ENCODE results near the gene IL7R.
"Not testable (repeated sequence)": the region's sequence is repeated elsewhere in the genome, so short reads cannot be mapped to it uniquely, and the experiment has no call there.

IL7R gene

GRCh38 chr5:35845508-35845907, 11.2 kb upstream of the IL7R start:
- not testable (repeated sequence) for H3K4me3 ChIP-seq (ENCODE audit: low read length); DNase-seq (ENCODE audit: low read depth); H3K9me3 ChIP-seq (ENCODE audit: control insufficient read depth, low read length); H3K27me3 ChIP-seq (replicated peaks; ENCODE audit: control insufficient read depth, insufficient read depth, low read length); H3K4me1 ChIP-seq (ENCODE audit: control insufficient read depth, insufficient read depth, low read length); H3K9ac ChIP-seq (ENCODE audit: low read length); H3K36me3 ChIP-seq (ENCODE audit: control insufficient read depth, insufficient read depth, low read length, severe bottlenecking)

- H3K27me3 ChIP-seq (replicated peaks; ENCODE audit: control insufficient read depth, insufficient read depth, low read length) = no peaks in the 10 kb centered on the region
- H3K36me3 ChIP-seq (ENCODE audit: control insufficient read depth, insufficient read depth, low read length, severe bottlenecking) = no peaks in the 10 kb centered on the region
- H3K9ac ChIP-seq (ENCODE audit: low read length) = no peak overlapping the region
- DNase-seq (ENCODE audit: low read depth) = no peak
- H3K4me1 ChIP-seq (ENCODE audit: control insufficient read depth, insufficient read depth, low read length) = peaks cover 16% of the 10 kb centered on the region
- peaks cover 4% of the 10 kb centered on the region for H3K9me3 ChIP-seq (ENCODE audit: control insufficient read depth, low read length)
- no peak overlapping the region for H3K4me3 ChIP-seq (ENCODE audit: low read length)
These were observed 9.2 kb upstream of the IL7R start for GRCh38 chr5:35847491-35847890.

- Histone ChIP-seq H3K27me3 (replicated peaks; ENCODE audit: control insufficient read depth, insufficient read depth, low read length) (no peaks in the 10 kb centered on the region), H3K4me1 (ENCODE audit: control insufficient read depth, insufficient read depth, low read length) (peaks cover 21% of the 10 kb centered on the region), H3K9me3 (ENCODE audit: control insufficient read depth, low read length) (peaks cover 3% of the 10 kb centered on the region), H3K36me3 (ENCODE audit: control insufficient read depth, insufficient read depth, low read length, severe bottlenecking) (no peaks in the 10 kb centered on the region), H3K9ac (ENCODE audit: low read length) (no peak overlapping the region), H3K4me3 (ENCODE audit: low read length) (no peak overlapping the region)
- DNase-seq (ENCODE audit: low read depth) = no peak
These were observed 8.7 kb upstream of the IL7R start for GRCh38 chr5:35847961-35848360.

- H3K27me3 ChIP-seq (replicated peaks; ENCODE audit: control insufficient read depth, insufficient read depth, low read length) = no peaks in the 10 kb centered on the region
- DNase-seq (ENCODE audit: low read depth) = no peak
- H3K9ac ChIP-seq (ENCODE audit: low read length) = no peak overlapping the region
- H3K4me1 ChIP-seq (ENCODE audit: control insufficient read depth, insufficient read depth, low read length) = peaks cover 32% of the 10 kb centered on the region
- no peaks in the 10 kb centered on the region for H3K9me3 ChIP-seq (ENCODE audit: control insufficient read depth, low read length)
- H3K36me3 ChIP-seq (ENCODE audit: control insufficient read depth, insufficient read depth, low read length, severe bottlenecking) = no peaks in the 10 kb centered on the region
- no peak overlapping the region for H3K4me3 ChIP-seq (ENCODE audit: low read length)
These were observed 6.8 kb upstream of the IL7R start for GRCh38 chr5:35849860-35850259.

- peak overlapping the region; percentile 77 for H3K4me3 ChIP-seq (ENCODE audit: low read length)
- H3K9me3 ChIP-seq (ENCODE audit: control insufficient read depth, low read length) = no peaks in the 10 kb centered on the region
- H3K9ac ChIP-seq (ENCODE audit: low read length) = peak overlapping the region; percentile 54
- peak; percentile 66 for DNase-seq (ENCODE audit: low read depth)
- H3K27me3 ChIP-seq (replicated peaks; ENCODE audit: control insufficient read depth, insufficient read depth, low read length) = no peaks in the 10 kb centered on the region
- H3K36me3 ChIP-seq (ENCODE audit: control insufficient read depth, insufficient read depth, low read length, severe bottlenecking) = no peaks in the 10 kb centered on the region
- H3K4me1 ChIP-seq (ENCODE audit: control insufficient read depth, insufficient read depth, low read length) = peaks cover 32% of the 10 kb centered on the region
These were observed 5.6 kb upstream of the IL7R start for GRCh38 chr5:35850967-35851680.

GRCh38 chr5:35852084-35852734, 4.5 kb upstream of the IL7R start:
- no peaks in the 10 kb centered on the region for H3K27me3 ChIP-seq (replicated peaks; ENCODE audit: control insufficient read depth, insufficient read depth, low read length)
- no peaks in the 10 kb centered on the region for H3K9me3 ChIP-seq (ENCODE audit: control insufficient read depth, low read length)
- peaks cover 39% of the 10 kb centered on the region for H3K4me1 ChIP-seq (ENCODE audit: control insufficient read depth, insufficient read depth, low read length)
- no peak for DNase-seq (ENCODE audit: low read depth)
- no peaks in the 10 kb centered on the region for H3K36me3 ChIP-seq (ENCODE audit: control insufficient read depth, insufficient read depth, low read length, severe bottlenecking)
- H3K9ac ChIP-seq (ENCODE audit: low read length) = no peak overlapping the region
- H3K4me3 ChIP-seq (ENCODE audit: low read length) = peak overlapping the region; percentile 77

- no peak for DNase-seq (ENCODE audit: low read depth)
- Histone ChIP-seq H3K4me3 (ENCODE audit: low read length) (no peak overlapping the region), H3K27me3 (replicated peaks; ENCODE audit: control insufficient read depth, insufficient read depth, low read length) (no peaks in the 10 kb centered on the region), H3K36me3 (ENCODE audit: control insufficient read depth, insufficient read depth, low read length, severe bottlenecking) (no peaks in the 10 kb centered on the region), H3K9me3 (ENCODE audit: control insufficient read depth, low read length) (no peaks in the 10 kb centered on the region), H3K9ac (ENCODE audit: low read length) (no peak overlapping the region), H3K4me1 (ENCODE audit: control insufficient read depth, insufficient read depth, low read length) (peaks cover 45% of the 10 kb centered on the region)
These were observed 3.9 kb upstream of the IL7R start for GRCh38 chr5:35852773-35853172.

- H3K9ac ChIP-seq (ENCODE audit: low read length) = no peak overlapping the region
- no peaks in the 10 kb centered on the region for H3K27me3 ChIP-seq (replicated peaks; ENCODE audit: control insufficient read depth, insufficient read depth, low read length)
- no peak overlapping the region for H3K4me3 ChIP-seq (ENCODE audit: low read length)
- no peaks in the 10 kb centered on the region for H3K9me3 ChIP-seq (ENCODE audit: control insufficient read depth, low read length)
- no peak for DNase-seq (ENCODE audit: low read depth)
- no peaks in the 10 kb centered on the region for H3K36me3 ChIP-seq (ENCODE audit: control insufficient read depth, insufficient read depth, low read length, severe bottlenecking)
- peaks cover 47% of the 10 kb centered on the region for H3K4me1 ChIP-seq (ENCODE audit: control insufficient read depth, insufficient read depth, low read length)
These were observed 3.1 kb upstream of the IL7R start for GRCh38 chr5:35853631-35854030.

- Histone ChIP-seq H3K36me3 (ENCODE audit: control insufficient read depth, insufficient read depth, low read length, severe bottlenecking) (no peaks in the 10 kb centered on the region), H3K9me3 (ENCODE audit: control insufficient read depth, low read length) (no peaks in the 10 kb centered on the region), H3K27me3 (replicated peaks; ENCODE audit: control insufficient read depth, insufficient read depth, low read length) (no peaks in the 10 kb centered on the region), H3K4me3 (ENCODE audit: low read length) (no peak overlapping the region), H3K9ac (ENCODE audit: low read length) (no peak overlapping the region), H3K4me1 (ENCODE audit: control insufficient read depth, insufficient read depth, low read length) (peaks cover 47% of the 10 kb centered on the region)
- no peak for DNase-seq (ENCODE audit: low read depth)
These were observed 2.4 kb upstream of the IL7R start for GRCh38 chr5:35854248-35854647.

GRCh38 chr5:35855187-35855586, 1.5 kb upstream of the IL7R start:
- Histone ChIP-seq H3K36me3 (ENCODE audit: control insufficient read depth, insufficient read depth, low read length, severe bottlenecking) (no peaks in the 10 kb centered on the region), H3K9me3 (ENCODE audit: control insufficient read depth, low read length) (no peaks in the 10 kb centered on the region), H3K9ac (ENCODE audit: low read length) (no peak overlapping the region), H3K4me1 (ENCODE audit: control insufficient read depth, insufficient read depth, low read length) (peaks cover 47% of the 10 kb centered on the region), H3K27me3 (replicated peaks; ENCODE audit: control insufficient read depth, insufficient read depth, low read length) (no peaks in the 10 kb centered on the region), H3K4me3 (ENCODE audit: low read length) (no peak overlapping the region)
- no peak for DNase-seq (ENCODE audit: low read depth)

GRCh38 chr5:35856186-35856764, 416 bp upstream of the IL7R start:
- not testable (repeated sequence) for H3K9ac ChIP-seq (ENCODE audit: low read length); H3K4me3 ChIP-seq (ENCODE audit: low read length); H3K36me3 ChIP-seq (ENCODE audit: control insufficient read depth, insufficient read depth, low read length, severe bottlenecking); H3K9me3 ChIP-seq (ENCODE audit: control insufficient read depth, low read length); DNase-seq (ENCODE audit: low read depth); H3K27me3 ChIP-seq (replicated peaks; ENCODE audit: control insufficient read depth, insufficient read depth, low read length)
- peaks cover 48% of the 10 kb centered on the region for H3K4me1 ChIP-seq (ENCODE audit: control insufficient read depth, insufficient read depth, low read length)
